Midbrain (tissue), 1 donor: ENCODE measurements around the gene GCAT.

Experiments used
- DNase-seq: peaks from one replicate; lab custom pipeline; 2025; lab: John Stamatoyannopoulos, UW

The GCAT gene

GRCh38 chr22:37807410-37808293 lies at the start of gene GCAT:
TSS of gene GCAT (plus strand) at chr22:37807934. CDS start at chr22:37807968, 34 bp downstream.
- peak; percentile 96 for DNase-seq

- DNase-seq: no peak
Measured at GRCh38 chr22:37758694-37759093, 49.0 kb upstream of the GCAT start.

- DNase-seq: no peak
Measured at GRCh38 chr22:37759281-37759680, 48.5 kb upstream of the GCAT start.

GRCh38 chr22:37760152-37760551 lies 47.6 kb upstream of the GCAT start:
- no peak for DNase-seq

- no peak for DNase-seq
Measured at GRCh38 chr22:37762389-37762836, 45.3 kb upstream of the GCAT start.

- DNase-seq: no peak
Measured at GRCh38 chr22:37763012-37763411, 44.7 kb upstream of the GCAT start.

- DNase-seq: no peak
Measured at GRCh38 chr22:37763652-37764051, 44.1 kb upstream of the GCAT start.

GRCh38 chr22:37764622-37765021 lies 43.1 kb upstream of the GCAT start:
- no peak for DNase-seq

- DNase-seq: no peak
Measured at GRCh38 chr22:37765498-37765897, 42.2 kb upstream of the GCAT start.

GRCh38 chr22:37765953-37766576 lies 41.7 kb upstream of the GCAT start:
- DNase-seq: no peak

- no peak for DNase-seq
Measured at GRCh38 chr22:37768273-37768672, 39.5 kb upstream of the GCAT start.

- no peak for DNase-seq
Measured at GRCh38 chr22:37769056-37769455, 38.7 kb upstream of the GCAT start.

- no peak for DNase-seq
Measured at GRCh38 chr22:37771081-37771480, 36.7 kb upstream of the GCAT start.

GRCh38 chr22:37771702-37772427 lies 35.9 kb upstream of the GCAT start:
- DNase-seq: no peak

GRCh38 chr22:37774728-37775127 lies 33.0 kb upstream of the GCAT start:
- DNase-seq: no peak

- no peak for DNase-seq
Measured at GRCh38 chr22:37775785-37776638, 31.7 kb upstream of the GCAT start.

GRCh38 chr22:37776639-37777005 lies 31.1 kb upstream of the GCAT start:
- DNase-seq: no peak

- peak; percentile 2 for DNase-seq
Measured at GRCh38 chr22:37777122-37777687, 30.5 kb upstream of the GCAT start.

GRCh38 chr22:37778370-37779009 lies 29.2 kb upstream of the GCAT start:
- no peak for DNase-seq

- DNase-seq: no peak
Measured at GRCh38 chr22:37781434-37782059, 26.2 kb upstream of the GCAT start.
